Testis (tissue), 2 donors: ENCODE results near the gene LUZP2.

Experiments
- CTCF ChIP-seq, 3 experiments: fragments of 450-650 bp in 2 of 3; fragments of 200-600 bp in 1 of 3; sonication (generic) in 1 of 3; IDR thresholded peaks; one replicate each; pipeline ENCODE4 v1.5.1; 2016 to 2019; ENCODE audit warnings: antibody characterized with exemption in 3 of 3, mild to moderate bottlenecking in 2 of 3, moderate library complexity in 1 of 3
- POLR2A ChIP-seq: fragments of 450-650 bp; IDR thresholded peaks from one replicate; pipeline ENCODE4 v1.6.1; 2017; ENCODE audit warnings: antibody characterized with exemption, mild to moderate bottlenecking, moderate library complexity

DNA sequence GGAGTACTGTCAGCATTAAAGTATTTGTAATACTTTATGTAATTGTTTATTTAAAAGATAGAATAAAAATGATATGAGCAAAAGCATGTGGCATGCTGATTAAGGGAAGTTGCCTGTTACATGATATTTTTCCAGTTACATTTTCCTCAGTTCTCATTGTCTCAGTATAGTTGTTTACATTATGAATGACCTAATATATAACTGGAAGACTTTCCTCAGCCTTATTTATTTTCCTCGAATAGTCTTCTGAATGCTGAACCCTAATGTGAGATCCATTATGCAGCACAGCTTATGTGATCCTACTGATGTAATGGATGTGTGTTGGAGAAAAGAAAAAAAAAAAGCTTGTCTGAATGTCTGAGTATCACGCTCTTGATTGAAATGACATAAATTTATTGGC lies 95.5 kb downstream of the LUZP2 start:
- TF ChIP-seq CTCF (IDR thresholded peaks at IDR 0.05) (no peak), POLR2A (no peak)
